Activated CD8-positive, alpha-beta T cell treated with anti-CD3 and anti-CD28 coated beads, Interleukin-2, amount 10 ng/mL, durations not matched to agents 7 days and 5 days (primary cell): Measurements from ENCODE around the gene DCLK3. TPM values are rescaled to one million over a fixed set of nuclear protein-coding genes. Genes with fewer than 3 reads are reported as not detected.

Source experiments
- ATAC-seq: fragments of 150-1000 bp; cut with Tn5 transposase; one replicate; pipeline ENCODE4 v1.10.0; 2021; ENCODE audit warnings: moderate library complexity
- CTCF ChIA-PET: fragments of 350-600 bp; sonication (Branson Sonifier 250); formaldehyde crosslinking; loops from one replicate; lab custom pipeline; 2021; ENCODE audit warnings: antibody characterized with exemption; lab: Charles Lee
- POLR2A ChIA-PET: fragments of 350-600 bp; sonication (Branson Sonifier 250); formaldehyde crosslinking; loops from one replicate; lab custom pipeline; 2021; ENCODE audit warnings: antibody characterized with exemption; lab: Charles Lee
- DNase-seq: peaks from one replicate; pipeline ENCODE4 v3.0.0-alpha.2; 2020
- H3K27ac Mint-ChIP-seq: one replicate; pipeline ENCODE4 v1.8.0; 2021; ENCODE audit warnings: mild to moderate bottlenecking, mixed read lengths
- H3K27me3 Mint-ChIP-seq: one replicate; pipeline ENCODE4 v1.8.0; 2021; ENCODE audit warnings: low read depth, mixed read lengths
- H3K36me3 Mint-ChIP-seq: one replicate; pipeline ENCODE4 v1.8.0; 2021; ENCODE audit warnings: low read depth, mixed read lengths
- H3K4me1 Mint-ChIP-seq: one replicate; pipeline ENCODE4 v1.8.0; 2021; ENCODE audit warnings: low read depth, mixed read lengths
- H3K4me3 Mint-ChIP-seq: one replicate; pipeline ENCODE4 v1.8.0; 2021; ENCODE audit warnings: mild to moderate bottlenecking, mixed read lengths
- H3K9me3 Mint-ChIP-seq: one replicate; pipeline ENCODE4 v1.8.0; 2022; ENCODE audit warnings: mixed read lengths; ENCODE audit not compliant: insufficient read depth
- total RNA-seq, 2 experiments: library from RNA; stranded (reverse); gene quantifications; one replicate each; pipeline ENCODE4 v1.2.3, GENCODE V29; 2021

The DCLK3 gene
- total RNA-seq, 2 experiments from 2014 or later, result not detected

DNA sequence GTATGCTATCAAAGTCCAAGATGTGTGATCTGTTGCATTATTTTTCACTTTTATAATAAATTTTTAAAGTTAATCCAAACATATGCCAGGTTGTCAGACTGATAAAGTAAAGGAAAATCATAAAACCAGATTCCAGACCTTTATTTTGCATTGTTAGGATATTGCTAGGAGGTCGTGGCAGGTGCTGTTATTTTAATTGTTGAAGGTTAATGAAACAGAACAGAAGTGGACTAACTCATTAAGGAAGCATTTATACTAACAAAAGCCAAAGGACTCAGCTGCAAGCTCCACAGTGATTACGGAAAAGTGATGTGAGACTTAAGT lies 63.1 kb downstream of the DCLK3 start:
- Mint-ChIP-seq H3K4me3 (no peak overlapping the region), H3K27ac (no peak overlapping the region), H3K4me1 (no peaks in the 10 kb centered on the region), H3K9me3 (no peaks in the 10 kb centered on the region), H3K27me3 (no peaks in the 10 kb centered on the region), H3K36me3 (no peaks in the 10 kb centered on the region)
- no peak for ATAC-seq
- POLR2A ChIA-PET, result no interaction called here
- DNase-seq, result no peak
- CTCF ChIA-PET, result no interaction called here

GRCh38 chr3:36700537-36701248 lies 63.7 kb downstream of the DCLK3 start:
- ATAC-seq, result peak; percentile 57
- CTCF ChIA-PET, result interaction anchor here (0.7 to 1.2 kb wide), 2 partner anchors 10 to 734 kb away, joined by 3 read pairs; no protein-coding TSS in a partner anchor
- no peaks in the 10 kb centered on the region for H3K9me3 Mint-ChIP-seq

GRCh38 chr3:36698314-36698713 lies 66.0 kb downstream of the DCLK3 start:
- DNase-seq (no peak), ATAC-seq (no peak)
- Mint-ChIP-seq H3K4me3 (no peak overlapping the region), H3K27me3 (no peaks in the 10 kb centered on the region), H3K27ac (no peak overlapping the region), H3K9me3 (no peaks in the 10 kb centered on the region), H3K36me3 (no peaks in the 10 kb centered on the region), H3K4me1 (no peaks in the 10 kb centered on the region)
- ChIA-PET CTCF (no interaction called here), POLR2A (no interaction called here)

More at GRCh38 chr3:36700537-36701248, 63.7 kb downstream of the DCLK3 start:
- DNase-seq, result peak; percentile 53
- POLR2A ChIA-PET, result no interaction called here
- Mint-ChIP-seq H3K4me3 (no peak overlapping the region), H3K27ac (no peak overlapping the region), H3K36me3 (no peaks in the 10 kb centered on the region), H3K4me1 (no peaks in the 10 kb centered on the region), H3K27me3 (no peaks in the 10 kb centered on the region)

DNA sequence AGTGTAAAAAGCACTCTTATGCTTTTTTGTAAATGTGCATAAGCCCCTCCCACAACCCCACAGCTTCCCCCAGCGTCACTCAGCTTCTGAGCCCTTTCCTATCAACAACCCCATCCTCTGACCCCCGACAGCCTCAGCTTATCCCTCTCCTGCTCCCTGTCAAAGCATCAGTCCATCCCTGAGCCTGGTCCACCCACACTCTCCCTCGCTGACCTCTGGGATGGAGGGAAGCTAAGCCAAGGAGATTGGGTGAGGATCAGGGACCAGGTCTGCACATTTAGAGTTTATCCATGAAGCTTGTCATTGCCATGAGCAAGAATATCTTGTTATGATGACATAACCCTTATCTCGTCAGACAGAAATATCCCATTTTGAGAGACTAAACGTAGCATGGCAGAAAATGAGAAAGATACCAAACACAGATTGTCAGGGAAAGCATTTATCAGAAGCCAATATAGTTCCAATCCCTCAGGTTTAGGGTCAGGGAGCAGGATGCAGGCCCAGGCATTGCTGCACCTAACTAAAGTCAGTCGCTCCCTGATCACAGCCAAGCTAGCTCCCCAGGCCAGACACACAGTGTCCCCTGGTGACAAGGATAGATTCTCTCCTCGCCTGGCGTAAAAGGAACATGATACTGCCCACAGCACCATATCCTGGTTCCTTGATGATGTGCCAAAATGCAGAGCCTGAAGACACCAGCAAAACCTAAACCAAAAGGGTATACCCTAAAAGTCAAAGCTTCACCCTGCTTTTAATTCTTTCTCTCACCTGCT lies 66.9 kb downstream of the DCLK3 start:
- CTCF ChIA-PET, result interaction anchor here (1.3 kb wide), 1 partner anchor 732 kb away, joined by 3 read pairs; no protein-coding TSS in a partner anchor
- no peak for ATAC-seq
- Mint-ChIP-seq H3K4me3 (no peak overlapping the region), H3K27ac (no peak overlapping the region), H3K36me3 (no peaks in the 10 kb centered on the region), H3K4me1 (no peaks in the 10 kb centered on the region), H3K27me3 (no peaks in the 10 kb centered on the region), H3K9me3 (no peaks in the 10 kb centered on the region)
- POLR2A ChIA-PET, result no interaction called here
- no peak for DNase-seq

- no peak overlapping the region for H3K27ac Mint-ChIP-seq
- DNase-seq, result no peak
- H3K4me1 Mint-ChIP-seq, result no peaks in the 10 kb centered on the region
- no peaks in the 10 kb centered on the region for H3K27me3 Mint-ChIP-seq
- H3K9me3 Mint-ChIP-seq, result no peaks in the 10 kb centered on the region
- POLR2A ChIA-PET, result no interaction called here
- CTCF ChIA-PET, result interaction anchor here (1.3 kb wide), 1 partner anchor 731 kb away, joined by 3 read pairs; no protein-coding TSS in a partner anchor
- no peak for ATAC-seq
- no peaks in the 10 kb centered on the region for H3K36me3 Mint-ChIP-seq
- H3K4me3 Mint-ChIP-seq, result no peak overlapping the region
Observed at GRCh38 chr3:36696799-36697198, 67.6 kb downstream of the DCLK3 start.

- H3K4me1 Mint-ChIP-seq, result no peaks in the 10 kb centered on the region
- ATAC-seq, result no peak
- H3K27me3 Mint-ChIP-seq, result no peaks in the 10 kb centered on the region
- no peak overlapping the region for H3K27ac Mint-ChIP-seq
- H3K36me3 Mint-ChIP-seq, result no peaks in the 10 kb centered on the region
- H3K4me3 Mint-ChIP-seq, result no peak overlapping the region
- H3K9me3 Mint-ChIP-seq, result no peaks in the 10 kb centered on the region
- no peak for DNase-seq
- ChIA-PET POLR2A (no interaction called here), CTCF (no interaction called here)
Observed at GRCh38 chr3:36695769-36696137, 68.6 kb downstream of the DCLK3 start.

- ChIA-PET POLR2A (no interaction called here), CTCF (no interaction called here)
- Mint-ChIP-seq H3K27ac (no peak overlapping the region), H3K9me3 (no peaks in the 10 kb centered on the region), H3K27me3 (no peaks in the 10 kb centered on the region), H3K36me3 (no peaks in the 10 kb centered on the region), H3K4me1 (no peaks in the 10 kb centered on the region), H3K4me3 (no peak overlapping the region)
- DNase-seq, result no peak
- ATAC-seq, result no peak
Observed at GRCh38 chr3:36695113-36695768, 69.1 kb downstream of the DCLK3 start.

GRCh38 chr3:36693670-36694069 lies 70.7 kb downstream of the DCLK3 start:
- ChIA-PET POLR2A (no interaction called here), CTCF (no interaction called here)
- Mint-ChIP-seq H3K9me3 (no peaks in the 10 kb centered on the region), H3K27ac (no peak overlapping the region), H3K4me3 (no peak overlapping the region), H3K36me3 (no peaks in the 10 kb centered on the region), H3K27me3 (no peaks in the 10 kb centered on the region), H3K4me1 (no peaks in the 10 kb centered on the region)
- DNase-seq, result no peak
- no peak for ATAC-seq

DNA sequence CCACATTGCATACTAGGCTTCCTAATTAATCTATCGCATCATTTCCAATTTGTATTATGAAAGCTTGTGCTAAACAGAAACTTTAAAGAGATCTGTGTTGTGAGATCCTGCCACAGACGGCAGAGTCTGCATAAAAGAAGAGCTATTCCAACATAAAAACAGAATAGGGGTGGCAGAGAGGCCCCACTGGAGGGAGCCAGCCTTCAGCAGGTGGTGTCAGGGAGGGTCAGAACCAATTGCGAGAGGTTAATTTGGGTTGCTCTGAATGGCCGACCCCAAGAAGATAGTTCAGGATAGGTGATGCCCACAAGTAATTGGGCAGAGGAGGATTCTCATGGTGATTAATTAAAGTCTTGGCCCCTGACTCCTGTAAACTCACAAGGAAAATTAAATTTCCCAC lies 74.8 kb downstream of the DCLK3 start:
- DNase-seq (no peak), ATAC-seq (no peak)
- no peak overlapping the region for H3K27ac Mint-ChIP-seq
- no peak overlapping the region for H3K4me3 Mint-ChIP-seq
- no peaks in the 10 kb centered on the region for H3K9me3 Mint-ChIP-seq
- H3K36me3 Mint-ChIP-seq, result no peaks in the 10 kb centered on the region
- peaks cover 4% of the 10 kb centered on the region for H3K27me3 Mint-ChIP-seq
- CTCF ChIA-PET, result no interaction called here
- POLR2A ChIA-PET, result no interaction called here
- H3K4me1 Mint-ChIP-seq, result no peaks in the 10 kb centered on the region

DNA sequence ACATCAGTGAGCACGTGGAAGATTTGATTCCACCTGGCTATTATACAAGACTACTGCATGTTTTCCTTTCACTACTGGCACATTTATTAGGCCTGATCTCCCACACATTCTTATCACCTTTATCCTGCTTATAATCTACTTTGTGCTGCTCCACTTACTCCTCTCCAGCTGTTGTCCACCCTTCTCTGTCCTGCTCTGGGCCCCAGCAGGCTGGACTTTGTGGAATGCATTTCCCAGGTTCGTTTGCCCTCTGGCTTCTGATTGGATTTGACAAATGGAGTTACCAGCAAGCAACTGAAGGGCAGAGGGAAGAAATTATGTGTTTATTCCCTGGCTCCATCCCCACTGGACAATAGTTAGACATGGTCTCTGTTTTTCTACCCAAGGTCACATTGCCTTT lies 75.5 kb downstream of the DCLK3 start:
- DNase-seq (no peak), ATAC-seq (no peak)
- Mint-ChIP-seq H3K36me3 (no peaks in the 10 kb centered on the region), H3K27ac (no peak overlapping the region), H3K9me3 (no peaks in the 10 kb centered on the region), H3K27me3 (peaks cover 4% of the 10 kb centered on the region), H3K4me3 (no peak overlapping the region), H3K4me1 (no peaks in the 10 kb centered on the region)
- ChIA-PET POLR2A (no interaction called here), CTCF (no interaction called here)

DNA sequence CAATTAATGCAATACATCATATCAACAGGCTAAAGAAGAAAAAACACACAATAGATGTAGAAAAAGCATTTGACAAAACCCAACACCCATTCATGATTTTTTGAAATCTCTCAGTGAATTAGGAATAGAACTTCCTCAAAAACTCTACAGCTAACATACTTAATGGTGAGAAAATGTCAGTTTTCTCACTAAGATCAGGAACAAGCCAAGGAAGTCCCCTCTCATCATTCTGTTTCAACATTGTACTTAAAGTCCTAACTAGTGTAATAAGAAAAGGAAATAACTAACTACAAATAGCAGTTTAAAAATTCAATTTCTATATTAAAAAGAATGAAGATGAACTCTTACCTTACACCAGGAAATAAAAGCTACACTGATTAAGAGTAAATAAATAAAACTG lies 77.8 kb downstream of the DCLK3 start:
- ChIA-PET CTCF (no interaction called here), POLR2A (no interaction called here)
- H3K9me3 Mint-ChIP-seq, result peaks cover 5% of the 10 kb centered on the region
- DNase-seq (no peak), ATAC-seq (no peak)
- H3K27me3 Mint-ChIP-seq, result peaks cover 8% of the 10 kb centered on the region
- no peaks in the 10 kb centered on the region for H3K4me1 Mint-ChIP-seq
- no peak overlapping the region for H3K27ac Mint-ChIP-seq
- no peak overlapping the region for H3K4me3 Mint-ChIP-seq
- no peaks in the 10 kb centered on the region for H3K36me3 Mint-ChIP-seq

GRCh38 chr3:36681867-36682266 lies 82.5 kb downstream of the DCLK3 start:
- ChIA-PET CTCF (no interaction called here), POLR2A (no interaction called here)
- H3K36me3 Mint-ChIP-seq, result no peaks in the 10 kb centered on the region
- no peak overlapping the region for H3K27ac Mint-ChIP-seq
- H3K27me3 Mint-ChIP-seq, result peaks cover 8% of the 10 kb centered on the region
- H3K4me1 Mint-ChIP-seq, result no peaks in the 10 kb centered on the region
- H3K4me3 Mint-ChIP-seq, result no peak overlapping the region
- ATAC-seq (no peak), DNase-seq (no peak)
- H3K9me3 Mint-ChIP-seq, result peaks cover 13% of the 10 kb centered on the region
